DMS153 (cell line): Measurements from ENCODE around the gene TIE1.

Source experiments
- DNase-seq: peaks from one replicate; lab custom pipeline; 2025; lab: John Stamatoyannopoulos, UW

TIE1 gene

GRCh38 chr1:43300378-43301094 is at the start of gene TIE1:
TIE1 (plus strand) TSS chr1:43300982; CDS start chr1:43301072, 90 bp downstream.
- no peak for DNase-seq

- no peak for DNase-seq
These were observed 49.8 kb upstream of the TIE1 start for GRCh38 chr1:43251024-43251423.

DNA sequence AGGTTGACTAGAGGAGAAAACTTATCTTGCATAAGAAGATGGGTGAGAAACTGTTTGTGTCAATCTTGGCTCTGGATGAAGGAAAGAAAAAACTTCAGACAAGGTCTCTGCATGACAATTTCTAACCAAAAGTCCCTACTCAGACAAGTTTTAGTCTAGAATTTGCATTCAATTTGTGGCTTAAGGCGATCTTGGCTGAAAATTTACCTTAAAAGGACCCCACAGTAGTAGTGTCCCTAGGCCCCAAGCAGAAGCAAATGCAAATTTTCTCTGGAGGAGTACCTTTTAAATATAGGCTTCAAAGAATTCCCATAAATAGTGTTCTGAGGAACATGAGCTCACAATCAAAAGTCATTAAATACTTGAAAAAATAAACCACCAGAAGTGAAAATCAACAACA is 48.6 kb upstream of the TIE1 start:
- no peak for DNase-seq

- DNase-seq = no peak
These were observed 47.6 kb upstream of the TIE1 start for GRCh38 chr1:43253173-43253572.

DNA sequence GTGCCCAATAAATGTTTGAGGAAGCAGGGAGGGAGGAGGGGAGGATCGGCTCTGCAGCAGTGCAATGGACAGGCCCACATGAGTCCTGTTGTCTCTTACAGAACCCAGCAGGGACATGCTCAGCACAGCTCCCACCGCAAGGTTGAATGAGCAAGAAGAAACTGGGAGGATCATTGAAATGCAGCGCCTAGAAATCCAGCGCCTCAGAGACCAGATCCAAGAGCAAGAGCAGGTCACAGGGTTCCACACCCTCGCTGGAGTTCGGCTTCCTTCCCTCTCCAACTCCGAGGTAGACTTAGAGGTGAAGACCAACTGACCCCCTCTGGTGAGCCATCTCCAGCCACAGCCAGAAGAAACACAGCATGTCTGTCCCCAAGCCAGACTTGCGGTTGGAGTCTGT is 46.9 kb upstream of the TIE1 start:
- DNase-seq = no peak

GRCh38 chr1:43255438-43256210 is 45.2 kb upstream of the TIE1 start:
- no peak for DNase-seq

DNA sequence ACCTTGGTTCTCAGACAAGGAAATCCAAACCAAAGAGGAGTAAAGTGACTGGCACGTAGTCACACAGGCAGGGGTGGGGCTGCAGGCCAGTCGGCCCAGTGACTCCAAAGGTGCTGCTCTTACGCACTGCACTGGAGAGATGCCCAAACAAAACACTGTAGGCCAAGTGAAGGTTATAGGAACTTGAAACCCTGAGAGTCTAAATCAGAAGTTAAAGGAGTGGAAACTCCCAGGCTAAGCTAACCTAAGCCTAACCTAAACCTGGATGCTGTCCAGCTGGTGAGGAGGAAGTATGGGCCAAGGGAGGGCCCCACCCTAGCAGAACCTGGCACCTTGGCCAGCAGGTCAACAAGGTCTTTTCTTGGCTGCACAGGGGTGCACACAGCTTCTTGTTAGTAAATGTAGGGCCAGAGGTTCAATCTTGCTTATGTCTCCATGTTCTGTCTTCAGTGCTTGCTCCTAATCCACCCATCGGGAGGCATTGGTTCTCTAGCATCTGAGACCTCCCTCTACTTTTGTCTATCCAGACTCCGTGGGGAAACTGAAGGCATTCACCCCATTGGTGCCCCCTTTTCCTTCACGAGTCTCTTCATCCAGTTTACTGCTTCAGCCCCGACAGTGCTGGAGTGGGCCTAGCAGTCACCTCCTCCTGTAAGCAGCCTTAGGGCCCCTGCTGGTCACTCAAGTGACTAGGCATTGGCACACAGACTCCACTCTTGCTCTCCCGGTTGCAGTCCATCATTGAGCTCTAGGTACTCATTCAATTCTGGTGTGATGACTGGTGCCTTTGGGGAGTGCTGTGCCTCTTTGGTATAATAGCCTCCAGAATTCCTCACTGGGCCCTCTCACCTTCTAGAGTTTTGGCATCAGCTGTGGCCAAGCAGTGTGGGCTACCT is 43.9 kb upstream of the TIE1 start:
- DNase-seq = no peak

DNA sequence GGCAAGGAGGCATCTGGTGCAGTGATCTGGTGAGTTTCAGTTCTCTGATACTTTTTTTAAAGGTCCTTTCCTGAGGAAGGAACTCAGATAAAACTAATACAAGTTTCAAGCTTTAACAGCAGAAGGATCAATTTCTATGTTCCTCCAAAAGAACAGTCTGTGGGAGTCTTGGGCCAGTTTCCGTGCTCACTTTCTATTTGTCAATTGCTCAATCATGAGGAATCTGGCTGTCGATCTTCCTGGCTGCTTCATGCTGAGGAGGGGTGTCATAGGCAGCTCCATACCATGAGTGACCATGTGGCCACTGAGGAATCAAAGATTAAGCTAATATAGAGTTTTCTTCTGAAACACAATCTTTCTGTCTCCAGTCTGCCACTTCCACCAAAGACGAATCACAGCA is 42.4 kb upstream of the TIE1 start:
- DNase-seq = no peak

- no peak for DNase-seq
These were observed 35.4 kb upstream of the TIE1 start for GRCh38 chr1:43265431-43265830.

DNA sequence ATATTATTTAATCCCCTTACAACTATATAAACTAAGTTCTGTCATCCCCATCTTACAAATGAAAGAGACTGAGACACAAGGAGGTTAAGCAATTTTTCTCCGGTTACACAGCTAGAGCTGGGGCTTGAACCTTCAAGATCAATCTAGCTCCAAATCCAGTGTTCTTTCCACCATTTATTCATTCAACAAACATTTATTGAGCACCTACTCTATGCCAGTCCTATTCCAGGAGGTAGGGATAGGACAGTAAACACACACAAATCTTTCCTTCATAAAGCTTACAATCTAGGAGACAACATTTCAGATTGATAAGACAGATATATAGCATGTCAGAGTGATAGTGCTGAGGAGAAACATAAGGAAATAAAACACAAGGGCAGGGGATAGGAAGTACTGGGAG is 33.9 kb upstream of the TIE1 start:
- no peak for DNase-seq

DNA sequence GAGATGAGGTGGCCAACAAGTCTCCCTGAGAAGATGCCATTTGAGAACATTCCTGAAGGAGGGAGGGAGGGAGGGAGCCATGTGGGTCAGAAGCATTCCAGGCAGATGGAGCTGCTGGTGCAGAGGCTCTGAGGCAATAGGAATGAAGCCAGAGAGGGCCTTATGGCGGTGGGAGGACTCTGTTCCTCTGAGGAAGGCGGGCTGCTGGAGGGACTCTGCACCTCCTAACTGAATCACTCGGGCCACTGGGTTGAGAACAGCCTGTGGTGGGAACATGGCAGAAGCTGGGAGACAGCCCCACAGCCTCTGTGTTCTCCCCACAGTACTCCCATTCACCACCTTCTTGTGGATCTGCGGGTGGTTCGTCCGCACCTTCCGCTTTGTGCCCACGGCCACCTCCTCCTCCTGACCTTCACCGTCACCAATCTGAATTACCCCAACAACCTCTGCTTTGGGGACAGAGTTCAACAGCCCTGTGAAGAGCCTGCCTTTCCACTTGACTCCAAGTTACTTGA is 33.4 kb upstream of the TIE1 start:
- DNase-seq = no peak

GRCh38 chr1:43267818-43268425 is 32.9 kb upstream of the TIE1 start:
- DNase-seq = no peak

- peak; percentile 36 for DNase-seq
These were observed 31.0 kb upstream of the TIE1 start, which contains the start of gene TMEM125 for GRCh38 chr1:43269627-43270375. TMEM125 (plus strand) TSS chr1:43269983; CDS start chr1:43272723, 2,740 bp downstream.

- peak; percentile 85 for DNase-seq
These were observed 30.2 kb upstream of the TIE1 start for GRCh38 chr1:43270421-43271095.

DNA sequence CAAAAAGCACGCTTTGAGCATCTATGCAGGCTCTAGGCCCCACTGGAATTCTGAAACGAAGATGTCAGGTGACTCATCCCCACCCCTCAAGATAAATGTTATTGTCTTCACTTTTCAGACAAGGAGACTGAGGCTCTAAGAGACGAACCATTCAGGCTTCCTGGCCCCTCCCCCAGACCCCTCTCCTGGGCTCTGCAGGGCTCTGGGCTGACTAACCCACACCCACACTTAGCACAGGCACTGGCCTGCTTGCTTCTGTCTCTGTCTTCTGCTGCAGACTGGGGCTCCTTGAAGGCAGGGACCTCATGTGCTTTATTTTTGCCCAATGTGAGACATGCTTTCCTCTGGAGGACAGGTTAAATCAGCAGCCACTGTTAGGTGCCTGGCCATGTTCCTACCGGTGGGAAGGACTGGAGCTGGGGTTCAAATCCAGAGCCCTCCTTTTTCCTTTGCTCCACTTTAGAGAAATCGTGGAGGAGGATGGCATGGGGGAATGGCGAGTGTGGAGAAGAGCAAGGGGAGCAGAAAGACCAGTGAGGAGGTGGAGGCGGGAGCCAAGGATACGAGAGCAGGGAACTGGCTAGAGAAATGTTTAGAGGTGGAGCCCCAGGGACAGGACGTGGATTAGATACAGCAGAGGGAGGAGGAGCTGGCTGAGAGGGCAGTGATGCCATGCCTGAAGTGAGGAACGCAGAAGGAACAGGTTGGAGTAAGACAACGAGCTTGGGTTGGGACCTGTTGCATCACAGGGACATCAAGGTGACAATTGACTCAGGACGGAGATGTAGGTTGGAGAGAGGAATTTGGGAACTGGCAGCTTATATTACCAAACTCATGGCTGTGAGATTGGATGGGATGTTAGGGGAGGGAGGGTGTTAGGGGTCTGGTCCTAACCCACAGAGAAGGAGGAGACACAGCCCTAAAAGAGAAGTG is 29.3 kb upstream of the TIE1 start:
- DNase-seq = no peak

DNA sequence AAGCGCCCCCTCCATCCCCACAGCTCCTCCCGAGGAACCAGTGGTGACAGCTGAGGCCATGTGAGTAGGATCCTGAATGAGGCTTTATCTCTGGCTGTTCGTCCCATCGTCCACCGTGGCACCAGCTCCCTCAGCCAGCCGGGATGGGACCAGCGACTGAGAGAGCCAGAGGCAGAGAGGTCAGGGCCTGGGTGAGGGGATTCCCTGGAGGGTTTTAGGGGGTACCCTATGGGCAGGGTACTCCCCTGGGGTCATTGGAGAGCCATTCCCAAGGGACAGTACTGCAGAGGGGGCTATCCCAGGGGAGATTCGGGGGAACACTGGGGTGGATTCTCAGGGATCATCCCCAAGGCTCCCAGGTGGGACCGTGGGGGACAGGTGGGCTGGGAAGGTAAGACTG is 28.6 kb upstream of the TIE1 start:
- no peak for DNase-seq

GRCh38 chr1:43272576-43273571 is 27.9 kb upstream of the TIE1 start:
- DNase-seq = no peak

DNA sequence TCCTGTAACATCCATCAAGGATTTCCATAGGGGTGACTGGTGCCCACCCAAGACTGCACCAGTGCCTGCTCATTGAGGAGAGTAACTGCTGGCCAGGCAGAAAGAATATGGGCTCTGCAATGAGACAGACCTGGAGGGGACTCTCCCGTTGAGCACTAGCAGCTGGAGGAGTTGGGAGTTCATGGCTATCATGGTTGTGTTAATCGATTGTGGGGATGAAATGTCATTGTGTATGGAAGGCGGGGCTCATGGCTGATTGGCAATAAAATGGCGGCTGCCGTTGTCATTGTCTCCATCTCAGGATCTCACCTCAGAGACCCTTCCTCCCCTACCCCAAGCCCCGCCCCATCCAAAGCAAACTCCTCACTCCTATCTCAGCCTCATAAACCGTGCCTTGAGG is 27.1 kb upstream of the TIE1 start:
- no peak for DNase-seq
